Measurements from ENCODE around the gene UBE2N. TPM values are rescaled to one million over a fixed set of nuclear protein-coding genes. Genes with fewer than 3 reads are reported as not detected.

The UBE2N gene
- total and polyA plus RNA-seq, 2 of the 8 experiments (the other 6 are each of a cell fraction or from before 2014, with no cell fraction given): 108 to 225 TPM

- TF ChIP-seq CHD7 (IDR thresholded peaks at IDR 0.05; ENCODE audit: insufficient replicate concordance, low read length) (no peak), MAX (IDR thresholded peaks at IDR 0.05) (no peak), NRF1 (IDR thresholded peaks at IDR 0.05; ENCODE audit: low read depth, low read length) (no peak), CHD1 (IDR thresholded peaks at IDR 0.05; ENCODE audit: low read depth, low read length) (no peak), USF2 (IDR thresholded peaks at IDR 0.05; ENCODE audit: low read length) (no peak), SAP30 (IDR thresholded peaks at IDR 0.05; ENCODE audit: insufficient read depth, insufficient replicate concordance, low read length) (no peak), GABPA (IDR thresholded peaks at IDR 0.05; ENCODE audit: borderline replicate concordance, insufficient read depth, low read length) (no peak), JUND (IDR thresholded peaks at IDR 0.05; ENCODE audit: low read length) (no peak)
Observed at GRCh38 chr12:93429852-93430251, 11.9 kb downstream of the UBE2N start (continued).
